Measurements from ENCODE around the gene SLC7A4.

SLC7A4 gene

DNA sequence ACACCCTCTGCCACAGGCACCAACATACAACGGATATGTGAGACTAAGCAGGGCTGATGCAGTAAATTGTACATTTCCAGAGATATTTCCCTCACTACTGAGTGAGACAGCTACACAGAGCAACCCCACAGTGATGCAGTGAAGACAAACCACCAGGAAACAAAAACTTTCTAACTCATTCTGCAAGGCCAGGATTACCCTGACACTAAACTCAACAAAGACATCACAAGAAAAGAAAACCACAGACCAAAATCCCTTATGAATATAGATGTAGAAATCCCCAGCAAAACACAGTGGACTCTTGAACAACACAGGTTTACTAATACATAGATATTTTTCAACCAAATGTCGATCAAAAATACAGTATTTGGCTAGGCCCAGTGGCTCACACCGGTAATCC is 1.5 kb upstream of the SLC7A4 start:
- TF ChIP-seq POLR2AphosphoS5 (IDR thresholded peaks at IDR 0.05; ENCODE audit: borderline replicate concordance, low read depth, low read length) (no peak), EZH2 (IDR thresholded peaks at IDR 0.05) (no peak), FOXP2 (optimal IDR thresholded peaks at IDR 0.05; ENCODE audit: control extremely low read depth, extremely low read length, insufficient read depth) (no peak)

GRCh38 chr22:21032868-21033688 is 717 bp upstream of the SLC7A4 start:
- Histone ChIP-seq H3K27ac (no peak overlapping the region), H3K9ac (ENCODE audit: insufficient read length) (no peak overlapping the region), H3K9me3 (ENCODE audit: low read depth, low read length) (no peaks in the 10 kb centered on the region), H3K4me3 (no peak overlapping the region), H3K36me3 (ENCODE audit: insufficient read depth, low read length) (no peaks in the 10 kb centered on the region)
- TF ChIP-seq EZH2 (IDR thresholded peaks at IDR 0.05) (no peak), FOXP2 (optimal IDR thresholded peaks at IDR 0.05; ENCODE audit: control extremely low read depth, extremely low read length, insufficient read depth) (no peak), POLR2AphosphoS5 (IDR thresholded peaks at IDR 0.05; ENCODE audit: borderline replicate concordance, low read depth, low read length) (no peak)
- no peak for DNase-seq (ENCODE audit: low read depth, low spot score)

More for the DNA sequence above, 1.5 kb upstream of the SLC7A4 start:
- H3K9ac ChIP-seq (ENCODE audit: insufficient read length): no peak overlapping the region
- H3K36me3 ChIP-seq (ENCODE audit: insufficient read depth, low read length): no peaks in the 10 kb centered on the region
- no peaks in the 10 kb centered on the region for H3K9me3 ChIP-seq (ENCODE audit: low read depth, low read length)
- H3K4me3 ChIP-seq: no peak overlapping the region
- DNase-seq (ENCODE audit: low read depth, low spot score): no peak
- no peak overlapping the region for H3K27ac ChIP-seq

GRCh38 chr22:21031545-21032036 is 770 bp downstream of the SLC7A4 start:
- Histone ChIP-seq H3K27ac (no peak overlapping the region), H3K4me3 (no peak overlapping the region), H3K9ac (ENCODE audit: insufficient read length) (no peak overlapping the region), H3K9me3 (ENCODE audit: low read depth, low read length) (no peaks in the 10 kb centered on the region), H3K36me3 (ENCODE audit: insufficient read depth, low read length) (no peaks in the 10 kb centered on the region)
- TF ChIP-seq FOXP2 (optimal IDR thresholded peaks at IDR 0.05; ENCODE audit: control extremely low read depth, extremely low read length, insufficient read depth) (no peak), EZH2 (IDR thresholded peaks at IDR 0.05) (no peak), POLR2AphosphoS5 (IDR thresholded peaks at IDR 0.05; ENCODE audit: borderline replicate concordance, low read depth, low read length) (no peak)
- no peak for DNase-seq (ENCODE audit: low read depth, low spot score)

GRCh38 chr22:21030621-21031544 is 1.5 kb downstream of the SLC7A4 start:
- Histone ChIP-seq H3K36me3 (ENCODE audit: insufficient read depth, low read length) (no peaks in the 10 kb centered on the region), H3K9me3 (ENCODE audit: low read depth, low read length) (no peaks in the 10 kb centered on the region), H3K4me3 (no peak overlapping the region), H3K9ac (ENCODE audit: insufficient read length) (no peak overlapping the region), H3K27ac (no peak overlapping the region)
- DNase-seq (ENCODE audit: low read depth, low spot score): no peak
- TF ChIP-seq EZH2 (IDR thresholded peaks at IDR 0.05): no peak
- no peak for TF ChIP-seq FOXP2 (optimal IDR thresholded peaks at IDR 0.05; ENCODE audit: control extremely low read depth, extremely low read length, insufficient read depth)
- no peak for TF ChIP-seq POLR2AphosphoS5 (IDR thresholded peaks at IDR 0.05; ENCODE audit: borderline replicate concordance, low read depth, low read length)

DNA sequence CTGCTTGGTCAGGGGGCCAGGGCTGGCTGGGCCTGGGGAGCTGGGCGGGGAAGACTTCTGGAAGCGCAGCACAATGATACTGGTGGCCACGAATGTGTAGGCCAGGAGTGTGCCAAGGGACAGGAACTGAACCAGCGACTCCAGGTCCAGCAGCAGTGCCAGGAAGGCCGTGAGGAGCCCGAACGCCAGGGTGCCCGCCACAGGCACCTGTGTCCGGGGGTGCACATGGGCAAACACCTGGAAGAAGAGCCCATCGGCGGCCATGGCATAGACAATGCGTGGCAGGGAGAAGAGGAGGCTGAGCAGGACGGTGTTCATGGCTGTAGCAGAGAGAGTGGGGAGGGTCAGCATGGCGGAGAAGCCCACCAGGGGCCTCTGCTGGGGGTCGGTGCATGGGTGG is 2.3 kb downstream of the SLC7A4 start:
- no peaks in the 10 kb centered on the region for H3K9me3 ChIP-seq (ENCODE audit: low read depth, low read length)
- no peak overlapping the region for H3K9ac ChIP-seq (ENCODE audit: insufficient read length)
- no peaks in the 10 kb centered on the region for H3K36me3 ChIP-seq (ENCODE audit: insufficient read depth, low read length)
- no peak overlapping the region for H3K4me3 ChIP-seq
- no peak for TF ChIP-seq EZH2 (IDR thresholded peaks at IDR 0.05)
- no peak for TF ChIP-seq POLR2AphosphoS5 (IDR thresholded peaks at IDR 0.05; ENCODE audit: borderline replicate concordance, low read depth, low read length)
- no peak for TF ChIP-seq FOXP2 (optimal IDR thresholded peaks at IDR 0.05; ENCODE audit: control extremely low read depth, extremely low read length, insufficient read depth)
- no peak overlapping the region for H3K27ac ChIP-seq
- no peak for DNase-seq (ENCODE audit: low read depth, low spot score)

DNA sequence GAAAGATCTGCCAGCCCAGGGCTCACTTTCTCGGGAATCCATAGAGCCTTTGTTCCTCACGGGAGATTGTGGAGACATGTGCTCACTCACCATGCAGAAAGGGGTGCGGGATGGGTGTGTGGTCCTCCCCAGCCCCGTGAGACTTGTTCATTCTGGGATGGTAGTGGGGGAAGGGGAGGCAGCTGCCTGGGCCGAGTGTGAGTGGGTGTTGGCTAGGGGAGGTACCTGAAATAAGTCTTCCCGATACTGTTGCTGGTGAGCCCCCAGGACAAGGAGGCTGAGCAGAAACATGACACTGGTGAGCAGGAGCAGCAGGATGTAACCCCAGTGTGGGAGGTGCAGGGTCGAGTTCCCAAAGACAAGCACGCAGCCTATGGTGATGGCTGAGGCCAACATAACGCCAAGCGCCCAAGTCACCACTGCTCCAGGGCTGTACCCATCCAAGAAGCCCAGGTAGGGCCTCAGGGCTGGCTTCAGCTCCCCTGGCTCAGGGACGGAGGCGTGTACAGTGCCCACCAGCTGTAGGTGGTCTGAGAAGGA is 2.8 kb downstream of the SLC7A4 start:
- Histone ChIP-seq H3K9ac (ENCODE audit: insufficient read length) (no peak overlapping the region), H3K4me3 (no peak overlapping the region), H3K36me3 (ENCODE audit: insufficient read depth, low read length) (no peaks in the 10 kb centered on the region), H3K9me3 (ENCODE audit: low read depth, low read length) (no peaks in the 10 kb centered on the region), H3K27ac (no peak overlapping the region)
- no peak for DNase-seq (ENCODE audit: low read depth, low spot score)
- TF ChIP-seq EZH2 (IDR thresholded peaks at IDR 0.05): no peak
- TF ChIP-seq FOXP2 (optimal IDR thresholded peaks at IDR 0.05; ENCODE audit: control extremely low read depth, extremely low read length, insufficient read depth): no peak
- TF ChIP-seq POLR2AphosphoS5 (IDR thresholded peaks at IDR 0.05; ENCODE audit: borderline replicate concordance, low read depth, low read length): no peak

- Histone ChIP-seq H3K4me3 (no peak overlapping the region), H3K9me3 (ENCODE audit: low read depth, low read length) (no peaks in the 10 kb centered on the region), H3K27ac (no peak overlapping the region), H3K9ac (ENCODE audit: insufficient read length) (no peak overlapping the region), H3K36me3 (ENCODE audit: insufficient read depth, low read length) (no peaks in the 10 kb centered on the region)
- TF ChIP-seq FOXP2 (optimal IDR thresholded peaks at IDR 0.05; ENCODE audit: control extremely low read depth, extremely low read length, insufficient read depth): no peak
- no peak for TF ChIP-seq POLR2AphosphoS5 (IDR thresholded peaks at IDR 0.05; ENCODE audit: borderline replicate concordance, low read depth, low read length)
- TF ChIP-seq EZH2 (IDR thresholded peaks at IDR 0.05): no peak
- no peak for DNase-seq (ENCODE audit: low read depth, low spot score)
Observed at GRCh38 chr22:21028277-21029251, 3.8 kb downstream of the SLC7A4 start.

Measured in SK-N-MC (cell line).